Activated B cell treated with CpG ODN at 0.5 μM for 24 hours (primary cell): ENCODE measurements around the gene ATAT1. TPM values are rescaled to one million over a fixed set of nuclear protein-coding genes. Genes with fewer than 3 reads are reported as not detected.

Experiments used
- ATAC-seq: fragments of 200-7000 bp; cut with Tn5 transposase; one replicate; pipeline ENCODE4 v1.10.0; 2021; ENCODE audit warnings: low read depth, mild to moderate bottlenecking, moderate library complexity
- CTCF ChIA-PET: fragments of 350-600 bp; sonication (Branson Sonifier 250); formaldehyde crosslinking; loops from one replicate; lab custom pipeline; 2021; ENCODE audit warnings: antibody characterized with exemption; lab: Charles Lee
- POLR2A ChIA-PET: fragments of 350-600 bp; sonication (Branson Sonifier 250); formaldehyde crosslinking; loops from one replicate; lab custom pipeline; 2021; ENCODE audit warnings: antibody characterized with exemption; lab: Charles Lee
- DNase-seq: peaks from one replicate; pipeline ENCODE4 v3.0.0; 2022
- H3K27ac Mint-ChIP-seq: one replicate; pipeline ENCODE4 v1.8.0; 2020; ENCODE audit warnings: mixed read lengths
- H3K27me3 Mint-ChIP-seq: one replicate; pipeline ENCODE4 v1.8.0; 2021; ENCODE audit warnings: mixed read lengths
- H3K36me3 Mint-ChIP-seq: one replicate; pipeline ENCODE4 v1.8.0; 2021; ENCODE audit warnings: low read depth, mixed read lengths
- H3K4me1 Mint-ChIP-seq: one replicate; pipeline ENCODE4 v1.8.0; 2021; ENCODE audit warnings: mixed read lengths
- H3K4me3 Mint-ChIP-seq: one replicate; pipeline ENCODE4 v1.8.0; 2020; ENCODE audit warnings: mild to moderate bottlenecking, mixed read lengths
- H3K9me3 Mint-ChIP-seq: one replicate; pipeline ENCODE4 v1.8.0; 2020; ENCODE audit warnings: mixed read lengths
- CTCF ChIP-seq: fragments of 200-600 bp; IDR thresholded peaks from one replicate; pipeline ENCODE4 v1.8.0; 2022; ENCODE audit warnings: antibody characterized with exemption, mild to moderate bottlenecking
- intact Hi-C: fragments of 100-400 bp; cut with micrococcal nuclease; formaldehyde crosslinking; loops from one replicate; pipeline ENCODE4 v1.15.1; 2024
- total RNA-seq: library from RNA; stranded (reverse); gene quantifications from 2 replicates; pipeline ENCODE4 v1.2.3, GENCODE V29; 2022

ATAT1 gene
- total RNA-seq, 1 donor from 2014 or later: 10.3 TPM

- intact Hi-C loops: loop anchor here (1.0 to 10.0 kb wide), 3 partner anchors 15 to 877 kb away; partner anchors contain the start of genes DHX16 and MDC1
- peaks cover 32% of the 10 kb centered on the region for H3K36me3 Mint-ChIP-seq
- H3K4me1 Mint-ChIP-seq: peaks cover 74% of the 10 kb centered on the region
- peak overlapping the region; percentile 99 for H3K27ac Mint-ChIP-seq
- no peaks in the 10 kb centered on the region for H3K9me3 Mint-ChIP-seq
- no peaks in the 10 kb centered on the region for H3K27me3 Mint-ChIP-seq
- H3K4me3 Mint-ChIP-seq: peak overlapping the region; percentile 92
- no peak for ATAC-seq
- CTCF ChIA-PET: interaction anchor here (0.7 to 6.1 kb wide), 8 partner anchors 8 to 42 kb away, joined by 3 to 58 read pairs (median 6); partner anchors contain the start of genes DHX16 and MDC1
- TF ChIP-seq CTCF: no peak
- POLR2A ChIA-PET: interaction anchor here (0.6 to 8.2 kb wide), 9 partner anchors 9 to 197 kb away, joined by 3 to 262 read pairs (median 6); partner anchors contain the start of genes DHX16, MDC1, MRPS18B and PPP1R10
- DNase-seq: no peak
Observed at GRCh38 chr6:30687659-30688431, 61.2 kb downstream of the ATAT1 start.

- Mint-ChIP-seq H3K9me3 (no peaks in the 10 kb centered on the region), H3K4me1 (peaks cover 68% of the 10 kb centered on the region), H3K27ac (peak overlapping the region; percentile 99), H3K4me3 (peak overlapping the region; percentile 92), H3K27me3 (no peaks in the 10 kb centered on the region), H3K36me3 (peaks cover 30% of the 10 kb centered on the region)
- POLR2A ChIA-PET: interaction anchor here (2.4 to 8.2 kb wide), 4 partner anchors 10 to 71 kb away, joined by 12 to 262 read pairs (median 20); partner anchors contain the start of genes MDC1, MRPS18B, PPP1R10 and TUBB
- peak; percentile 9 for ATAC-seq
- CTCF ChIA-PET: interaction anchor here (0.7 to 6.1 kb wide), 8 partner anchors 9 to 42 kb away, joined by 3 to 58 read pairs (median 6); partner anchors contain the start of genes DHX16 and MDC1
- no peak for TF ChIP-seq CTCF
- intact Hi-C loops: loop anchor here (10.0 kb wide), 1 partner anchor 876 kb away; no protein-coding TSS in a partner anchor
- no peak for DNase-seq
Observed at GRCh38 chr6:30688569-30688968, 61.9 kb downstream of the ATAT1 start.

- peaks cover 61% of the 10 kb centered on the region for H3K4me1 Mint-ChIP-seq
Observed at GRCh38 chr6:30689022-30689865, 62.6 kb downstream of the ATAT1 start.

GRCh38 chr6:30689985-30690384, 63.3 kb downstream of the ATAT1 start:
- intact Hi-C loops: loop anchor here (1.0 to 10.0 kb wide), 2 partner anchors 13 to 875 kb away; no protein-coding TSS in a partner anchor
- H3K27me3 Mint-ChIP-seq: no peaks in the 10 kb centered on the region
- DNase-seq: no peak

More at GRCh38 chr6:30689022-30689865, 62.6 kb downstream of the ATAT1 start:
- Mint-ChIP-seq H3K27me3 (no peaks in the 10 kb centered on the region), H3K9me3 (no peaks in the 10 kb centered on the region), H3K36me3 (peaks cover 24% of the 10 kb centered on the region), H3K27ac (peak overlapping the region; percentile 99), H3K4me3 (peak overlapping the region; percentile 92)
- ChIA-PET POLR2A (interaction anchor here (0.8 to 8.2 kb wide), 7 partner anchors 8 to 74 kb away, joined by 3 to 262 read pairs (median 12); partner anchors contain the start of genes DHX16, MDC1, MRPS18B and PPP1R10), CTCF (interaction anchor here (1.3 to 6.1 kb wide), 5 partner anchors 9 to 41 kb away, joined by 4 to 58 read pairs (median 22); partner anchors contain the start of gene MDC1)
- no peak for ATAC-seq
- intact Hi-C loops: loop anchor here (10.0 kb wide), 1 partner anchor 876 kb away; no protein-coding TSS in a partner anchor
- no peak for TF ChIP-seq CTCF
- no peak for DNase-seq

More at GRCh38 chr6:30689985-30690384, 63.3 kb downstream of the ATAT1 start:
- no peak for TF ChIP-seq CTCF
- ChIA-PET POLR2A (interaction anchor here (0.8 to 8.2 kb wide), 4 partner anchors 9 to 75 kb away, joined by 3 to 262 read pairs (median 4); partner anchors contain the start of genes DHX16, MDC1 and TUBB), CTCF (interaction anchor here (1.6 to 6.1 kb wide), 3 partner anchors 10 to 41 kb away, joined by 4 to 58 read pairs (median 31); no protein-coding TSS in a partner anchor)
- Mint-ChIP-seq H3K36me3 (peaks cover 19% of the 10 kb centered on the region), H3K4me3 (peak overlapping the region; percentile 92), H3K4me1 (peaks cover 59% of the 10 kb centered on the region), H3K9me3 (no peaks in the 10 kb centered on the region), H3K27ac (peak overlapping the region; percentile 99)
- no peak for ATAC-seq
